Right cardiac atrium (tissue), 5 donors: Measurements from ENCODE around the gene PPBP. TPM values are rescaled to one million over a fixed set of nuclear protein-coding genes. Genes with fewer than 3 reads are reported as not detected.

ENCODE experiments used
- ATAC-seq, 2 donors: fragments of 200-7000 bp; cut with Tn5 transposase; one replicate each; pipeline versions ENCODE4 v1.8.0 to v1.9.1; 2020; ENCODE audit warnings: moderate library complexity in 2 of 2, mild to moderate bottlenecking in 1 of 2
- DNase-seq, 3 donors: peaks; one replicate each; pipeline ENCODE4 v3.0.0-alpha.2; 2020
- H3K27ac ChIP-seq: one replicate; pipeline ENCODE4 v1.5.1; 2013; ENCODE audit warnings: mild to moderate bottlenecking, low read length, control low read depth, moderate library complexity
- H3K27me3 ChIP-seq: one replicate; pipeline ENCODE4 v1.6.1; 2013; ENCODE audit not compliant: control insufficient read depth, insufficient read depth
- H3K4me1 ChIP-seq: one replicate; pipeline ENCODE4 v1.6.1; 2013; ENCODE audit warnings: low read length; ENCODE audit not compliant: control insufficient read depth, insufficient read depth
- H3K4me3 ChIP-seq: one replicate; pipeline ENCODE4 v1.5.1; 2013; ENCODE audit warnings: low read length, control low read depth
- H3K9me3 ChIP-seq: one replicate; pipeline ENCODE4 v1.6.1; 2013; ENCODE audit warnings: low read length; ENCODE audit not compliant: control insufficient read depth
- WGBS: extraction: QIAGEN DNeasy Blood & Tissue Kit; methylation state at CpG from one replicate; pipeline ENCODE4 v1.1.7; 2013; 5-methylcytosine and 5-hydroxymethylcytosine counted together
- intact Hi-C, 4 donors: fragments of 100-400 bp; cut with DNase I; formaldehyde crosslinking; loops; one replicate each; pipeline versions ENCODE4 v1.11.0 to v1.14.0; 2022 to 2023
- polyA plus RNA-seq: library from polyadenylated mRNA; stranded (reverse); fragments of 200-250 nt; gene quantifications from one replicate; pipeline ENCODE4 v1.2.3, GENCODE V29; 2013
- total RNA-seq, 4 donors: library from RNA; stranded (reverse); fragmentation: NEBNext Ultra II Directional; extraction: Animal tissue kit (Norgen Biotek cat#: 25700); gene quantifications; one replicate each; pipeline ENCODE4 v1.2.1, GENCODE V29; 2021
- donor health status: healthy with polysubstance abuse.
- donor health status: DM: no; HTN: yes; CAD: no.
- donor health status: DM: no; HTN: no; CAD: no.
- donor health status: DM: no; HTN: yes; CAD: no; lungs with severe emphysema.
- donor health status: DM: yes; HTN: yes; CAD: no.

Gene PPBP
- total and polyA plus RNA-seq, 5 donors, result 0.34 to 0.48 TPM; not detected in 3

GRCh38 chr4:74016068-74016467, 28.1 kb upstream of the PPBP start:
- H3K9me3 ChIP-seq, result no peaks in the 10 kb centered on the region
- H3K27ac ChIP-seq, result no peak overlapping the region
- intact Hi-C loops, result no loop called here
- H3K27me3 ChIP-seq, result no peaks in the 10 kb centered on the region
- H3K4me3 ChIP-seq, result no peak overlapping the region
- ATAC-seq (no peak), DNase-seq (no peak)
- H3K4me1 ChIP-seq, result no peaks in the 10 kb centered on the region
- WGBS, result 49% methylated on average over 1 of the region's 1 CpG

DNA sequence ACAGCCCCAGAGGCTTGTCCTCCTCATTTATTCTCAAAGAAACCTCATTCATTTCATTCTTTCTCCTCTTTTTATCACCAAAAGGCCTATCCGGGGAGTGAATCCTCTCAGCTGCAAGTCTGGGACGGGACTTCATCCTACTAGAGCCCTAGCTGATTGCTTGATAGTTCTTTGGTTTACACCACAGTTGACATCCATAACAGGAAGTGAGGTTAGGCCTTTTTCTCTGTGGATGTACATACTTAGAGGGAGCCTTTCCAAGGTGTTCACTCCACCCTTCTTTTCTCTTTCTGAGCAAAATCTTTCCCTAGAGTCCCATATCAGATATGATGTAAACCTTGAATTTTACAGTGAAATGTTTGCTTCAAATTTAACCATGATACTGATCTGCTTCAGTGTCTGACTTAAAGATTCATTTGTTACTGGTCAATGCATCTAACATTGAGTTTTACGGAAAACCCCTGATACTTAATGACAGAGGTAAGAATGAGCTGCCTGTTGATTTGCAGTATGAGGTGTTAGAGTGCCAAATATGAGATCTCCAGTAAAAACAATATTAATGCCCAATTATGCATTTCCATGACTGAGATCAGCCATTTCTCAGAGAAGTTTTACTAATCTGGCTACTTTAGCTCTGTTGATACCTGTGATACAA, 27.3 kb upstream of the PPBP start:
- 87% methylated on average over 3 of the region's 3 CpGs for whole genome bisulfite sequencing
- Histone ChIP-seq H3K4me1 (no peaks in the 10 kb centered on the region), H3K4me3 (no peak overlapping the region), H3K27me3 (no peaks in the 10 kb centered on the region), H3K9me3 (no peaks in the 10 kb centered on the region), H3K27ac (no peak overlapping the region)
- intact Hi-C loops, result no loop called here
- ATAC-seq (no peak), DNase-seq (no peak)

- intact Hi-C loops, result no loop called here
- Histone ChIP-seq H3K4me1 (no peaks in the 10 kb centered on the region), H3K27ac (no peak overlapping the region), H3K4me3 (no peak overlapping the region), H3K9me3 (no peaks in the 10 kb centered on the region), H3K27me3 (no peaks in the 10 kb centered on the region)
- DNase-seq (no peak), ATAC-seq (no peak)
- 15% methylated on average over 1 of the region's 1 CpG for WGBS
Measured at GRCh38 chr4:74014332-74014731, 26.3 kb upstream of the PPBP start.

- Histone ChIP-seq H3K9me3 (no peaks in the 10 kb centered on the region), H3K4me1 (no peaks in the 10 kb centered on the region), H3K27ac (no peak overlapping the region), H3K27me3 (no peaks in the 10 kb centered on the region), H3K4me3 (no peak overlapping the region)
- DNase-seq (no peak), ATAC-seq (no peak)
- WGBS, result 60% methylated on average over 2 of the region's 2 CpGs
- intact Hi-C loops, result no loop called here
Measured at GRCh38 chr4:74013264-74013663, 25.3 kb upstream of the PPBP start.

- intact Hi-C loops, result no loop called here
- H3K27me3 ChIP-seq, result no peaks in the 10 kb centered on the region
- ATAC-seq (no peak), DNase-seq (no peak)
- H3K4me1 ChIP-seq, result no peaks in the 10 kb centered on the region
- no peak overlapping the region for H3K4me3 ChIP-seq
- no peak overlapping the region for H3K27ac ChIP-seq
- H3K9me3 ChIP-seq, result no peaks in the 10 kb centered on the region
- 79% methylated on average over 4 of the region's 4 CpGs for WGBS
Measured at GRCh38 chr4:74012130-74012529, 24.1 kb upstream of the PPBP start.

- Histone ChIP-seq H3K9me3 (no peaks in the 10 kb centered on the region), H3K4me3 (no peak overlapping the region), H3K27ac (no peak overlapping the region), H3K4me1 (no peaks in the 10 kb centered on the region), H3K27me3 (no peaks in the 10 kb centered on the region)
- intact Hi-C loops, result no loop called here
- ATAC-seq (no peak), DNase-seq (no peak)
- WGBS, result 89% methylated on average over 3 of the region's 3 CpGs
Measured at GRCh38 chr4:74009307-74009706, 21.3 kb upstream of the PPBP start.

- Histone ChIP-seq H3K4me1 (no peaks in the 10 kb centered on the region), H3K9me3 (no peaks in the 10 kb centered on the region), H3K27me3 (no peaks in the 10 kb centered on the region), H3K27ac (no peak overlapping the region), H3K4me3 (no peak overlapping the region)
- intact Hi-C loops, result no loop called here
- DNase-seq (no peak), ATAC-seq (no peak)
- WGBS, result 56% methylated on average over 2 of the region's 2 CpGs
Measured at GRCh38 chr4:74006009-74006476, 18.1 kb upstream of the PPBP start.

DNA sequence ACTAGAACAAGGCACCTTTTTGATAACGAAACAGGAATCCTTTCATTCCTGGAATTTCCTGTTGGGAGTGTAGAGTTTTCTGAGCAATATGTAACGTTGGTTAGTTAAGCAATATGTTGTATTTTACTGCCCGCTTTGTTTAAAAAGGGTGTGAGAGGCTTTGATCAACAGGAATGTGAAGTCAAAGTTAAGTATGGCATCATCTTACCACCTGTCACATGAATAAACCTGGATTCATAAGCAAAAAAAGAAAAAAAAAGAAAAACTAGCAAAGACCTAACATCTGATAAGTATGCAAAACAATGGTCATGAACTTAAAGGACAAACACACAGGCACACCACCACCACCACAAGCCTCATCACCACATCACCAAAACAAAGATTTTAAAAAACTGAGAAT, 17.5 kb upstream of the PPBP start:
- ATAC-seq, result no peak
- intact Hi-C loops, result no loop called here
- Histone ChIP-seq H3K9me3 (no peaks in the 10 kb centered on the region), H3K4me3 (no peak overlapping the region), H3K27me3 (no peaks in the 10 kb centered on the region), H3K4me1 (no peaks in the 10 kb centered on the region), H3K27ac (no peak overlapping the region)
- WGBS, result 39% methylated on average over 3 of the region's 3 CpGs
- DNase-seq, result no peak

DNA sequence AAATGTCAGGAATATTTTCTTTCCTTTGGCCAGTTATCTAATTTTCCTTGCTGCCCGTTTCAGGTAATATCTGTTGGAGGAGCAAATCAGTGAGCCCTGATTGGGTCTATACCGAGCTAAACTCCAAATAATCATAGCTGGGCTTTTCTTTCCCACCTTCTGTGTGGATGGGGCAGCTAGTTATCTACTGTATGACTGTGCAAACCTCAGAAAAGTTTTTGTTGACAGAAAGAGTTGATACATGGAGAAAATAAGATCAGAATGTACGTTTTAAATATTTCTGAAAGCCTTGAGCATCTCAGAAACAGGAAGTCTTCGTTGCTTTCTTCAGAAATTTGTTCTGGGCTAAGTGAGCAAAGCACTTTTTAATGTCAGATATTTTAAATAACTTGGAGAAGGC, 16.7 kb upstream of the PPBP start:
- Histone ChIP-seq H3K4me3 (no peak overlapping the region), H3K4me1 (no peaks in the 10 kb centered on the region), H3K27ac (no peak overlapping the region), H3K9me3 (no peaks in the 10 kb centered on the region), H3K27me3 (no peaks in the 10 kb centered on the region)
- DNase-seq, result no peak
- intact Hi-C loops, result no loop called here
- 56% methylated on average over 4 of the region's 4 CpGs for WGBS
- ATAC-seq, result no peak

DNA sequence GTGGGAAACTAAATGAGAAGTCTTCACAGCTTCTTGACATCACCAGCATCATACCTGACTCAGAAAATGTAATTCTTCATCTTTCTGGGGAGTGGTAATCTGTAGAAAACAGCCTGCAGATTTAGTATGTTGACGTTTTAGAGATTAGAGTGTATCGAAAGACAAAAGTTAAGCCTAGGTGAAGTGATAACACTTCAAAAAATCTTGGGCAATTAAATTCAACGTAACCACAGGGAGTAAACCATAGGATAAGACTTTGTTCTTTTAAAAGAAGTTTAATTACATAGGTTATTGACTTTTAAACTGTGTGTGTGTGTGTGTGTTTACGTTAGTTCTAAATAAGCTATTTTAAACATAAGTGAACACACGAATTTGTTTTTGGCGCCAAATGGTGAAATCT, 12.3 kb upstream of the PPBP start:
- Histone ChIP-seq H3K4me3 (no peak overlapping the region), H3K4me1 (no peaks in the 10 kb centered on the region), H3K27me3 (no peaks in the 10 kb centered on the region), H3K9me3 (no peaks in the 10 kb centered on the region), H3K27ac (no peak overlapping the region)
- intact Hi-C loops, result no loop called here
- no peak for DNase-seq
- WGBS, result 86% methylated on average over 6 of the region's 6 CpGs
- no peak for ATAC-seq

GRCh38 chr4:73998040-73999011, 10.3 kb upstream of the PPBP start, which contains the start of gene CXCL5:
TSS of gene CXCL5 (minus strand) at chr4:73998677. CDS start at chr4:73998581, 96 bp downstream.
- Histone ChIP-seq H3K27me3 (no peaks in the 10 kb centered on the region), H3K27ac (no peak within 1 kb of the TSS), H3K9me3 (no peaks in the 10 kb centered on the region), H3K4me3 (no peak within 1 kb of the TSS), H3K4me1 (no peaks in the 10 kb centered on the region)
- WGBS, result 9% methylated on average over 46 of the region's 46 CpGs
- intact Hi-C loops, result no loop called here
- ATAC-seq (peak; percentile 80 to 92), DNase-seq (peak; percentile 37 to 69 (median 60))
